ENCODE measurements around the gene RNF169.

Gene RNF169

DNA sequence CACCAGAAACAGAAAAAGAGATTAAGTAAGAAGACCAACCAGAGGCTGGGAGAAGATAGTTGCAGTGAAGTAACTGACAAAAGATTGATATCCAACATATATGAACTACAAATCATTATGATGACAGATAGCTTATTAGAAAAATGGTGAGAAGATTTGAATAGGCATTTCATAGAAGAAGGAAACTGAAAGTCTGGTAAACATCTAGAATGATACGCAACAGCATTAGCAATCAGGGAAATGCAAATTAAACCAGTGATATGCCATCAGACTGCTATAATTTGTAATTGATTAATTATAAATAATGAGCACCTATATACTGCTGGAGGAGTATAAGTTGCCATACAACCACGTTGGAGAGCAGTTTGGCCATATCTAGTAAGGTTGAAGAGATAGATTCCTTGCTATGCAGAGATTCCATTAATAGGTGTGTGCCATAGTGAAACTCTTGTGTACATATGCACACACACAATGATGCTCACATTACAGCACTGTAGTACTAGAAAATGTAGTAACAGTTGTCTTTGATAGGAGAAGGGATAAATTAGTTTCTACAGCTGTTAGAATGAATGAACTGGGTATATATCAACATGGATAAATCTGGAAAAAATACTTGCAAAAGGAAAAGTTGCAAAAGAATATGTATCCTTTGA is 20.5 kb downstream of the RNF169 start:
- DNase-seq (ENCODE audit: low read depth) = no peak
- TF ChIP-seq, protein P1, sequence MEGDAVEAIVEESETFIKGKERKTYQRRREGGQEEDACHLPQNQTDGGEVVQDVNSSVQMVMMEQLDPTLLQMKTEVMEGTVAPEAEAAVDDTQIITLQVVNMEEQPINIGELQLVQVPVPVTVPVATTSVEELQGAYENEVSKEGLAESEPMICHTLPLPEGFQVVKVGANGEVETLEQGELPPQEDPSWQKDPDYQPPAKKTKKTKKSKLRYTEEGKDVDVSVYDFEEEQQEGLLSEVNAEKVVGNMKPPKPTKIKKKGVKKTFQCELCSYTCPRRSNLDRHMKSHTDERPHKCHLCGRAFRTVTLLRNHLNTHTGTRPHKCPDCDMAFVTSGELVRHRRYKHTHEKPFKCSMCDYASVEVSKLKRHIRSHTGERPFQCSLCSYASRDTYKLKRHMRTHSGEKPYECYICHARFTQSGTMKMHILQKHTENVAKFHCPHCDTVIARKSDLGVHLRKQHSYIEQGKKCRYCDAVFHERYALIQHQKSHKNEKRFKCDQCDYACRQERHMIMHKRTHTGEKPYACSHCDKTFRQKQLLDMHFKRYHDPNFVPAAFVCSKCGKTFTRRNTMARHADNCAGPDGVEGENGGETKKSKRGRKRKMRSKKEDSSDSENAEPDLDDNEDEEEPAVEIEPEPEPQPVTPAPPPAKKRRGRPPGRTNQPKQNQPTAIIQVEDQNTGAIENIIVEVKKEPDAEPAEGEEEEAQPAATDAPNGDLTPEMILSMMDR (conservative IDR thresholded peaks at IDR 0.05; ENCODE audit: control insufficient read depth, insufficient read depth, low read depth, low read length) = no peak
- no peak overlapping the region for H3K4me3 ChIP-seq (ENCODE audit: control insufficient read depth, low read depth, low read length)

- TF ChIP-seq, protein P1 (conservative IDR thresholded peaks at IDR 0.05; ENCODE audit: control insufficient read depth, insufficient read depth, low read depth, low read length) = no peak
- no peak for DNase-seq (ENCODE audit: low read depth)
- H3K4me3 ChIP-seq (ENCODE audit: control insufficient read depth, low read depth, low read length) = no peak overlapping the region
These were observed 21.8 kb downstream of the RNF169 start for GRCh38 chr11:74770456-74770855.

GRCh38 chr11:74771139-74771538 is 22.5 kb downstream of the RNF169 start:
- DNase-seq (ENCODE audit: low read depth) = no peak
- TF ChIP-seq, protein P1 (conservative IDR thresholded peaks at IDR 0.05; ENCODE audit: control insufficient read depth, insufficient read depth, low read depth, low read length) = no peak
- H3K4me3 ChIP-seq (ENCODE audit: control insufficient read depth, low read depth, low read length) = no peak overlapping the region

- DNase-seq (ENCODE audit: low read depth) = no peak
- TF ChIP-seq, protein P1 (conservative IDR thresholded peaks at IDR 0.05; ENCODE audit: control insufficient read depth, insufficient read depth, low read depth, low read length) = no peak
- no peak overlapping the region for H3K4me3 ChIP-seq (ENCODE audit: control insufficient read depth, low read depth, low read length)
These were observed 24.8 kb downstream of the RNF169 start for GRCh38 chr11:74773476-74773875.

DNA sequence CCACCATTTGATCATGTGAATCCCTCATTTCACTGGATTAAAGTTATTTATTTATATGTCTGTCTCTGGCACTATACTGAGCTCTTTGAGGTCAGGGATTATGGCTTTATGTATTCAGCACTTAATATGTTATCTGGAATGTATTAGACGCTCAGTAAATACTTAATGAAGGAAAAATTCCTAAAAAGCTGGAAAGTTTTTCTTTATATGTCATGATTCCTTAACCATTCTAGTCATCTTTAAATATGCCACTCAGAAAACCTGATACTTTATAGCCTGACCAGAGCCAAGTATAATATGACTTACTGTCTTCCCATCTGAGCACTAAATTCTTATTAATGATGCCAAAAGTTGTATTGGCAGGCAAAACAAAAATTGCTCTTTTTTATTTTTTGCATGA is 27.1 kb downstream of the RNF169 start:
- no peak overlapping the region for H3K4me3 ChIP-seq (ENCODE audit: control insufficient read depth, low read depth, low read length)
- DNase-seq (ENCODE audit: low read depth) = no peak
- TF ChIP-seq, protein P1 (conservative IDR thresholded peaks at IDR 0.05; ENCODE audit: control insufficient read depth, insufficient read depth, low read depth, low read length) = no peak

DNA sequence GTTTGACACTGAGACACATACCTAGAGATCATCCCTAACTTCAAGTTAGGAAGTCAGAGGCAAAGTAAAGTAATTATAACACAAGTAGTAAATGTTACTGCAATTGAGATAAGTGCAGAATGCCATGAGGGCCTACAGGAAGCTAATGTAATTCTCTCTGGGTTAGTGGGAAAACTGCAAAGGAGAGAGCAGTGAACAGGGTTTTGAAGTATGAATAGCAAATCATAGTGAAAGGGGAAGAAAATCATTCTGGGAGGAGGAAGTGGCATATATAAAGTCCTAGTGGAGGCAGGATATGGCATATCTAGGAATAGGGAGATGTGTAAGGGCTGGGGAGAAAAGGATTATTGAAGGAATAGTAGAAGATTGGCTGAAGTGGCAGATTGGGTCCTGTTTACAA is 27.9 kb downstream of the RNF169 start:
- DNase-seq (ENCODE audit: low read depth) = no peak
- TF ChIP-seq, protein P1 (conservative IDR thresholded peaks at IDR 0.05; ENCODE audit: control insufficient read depth, insufficient read depth, low read depth, low read length) = no peak
- no peak overlapping the region for H3K4me3 ChIP-seq (ENCODE audit: control insufficient read depth, low read depth, low read length)

GRCh38 chr11:74777038-74777437 is 28.4 kb downstream of the RNF169 start:
- TF ChIP-seq, protein P1 (conservative IDR thresholded peaks at IDR 0.05; ENCODE audit: control insufficient read depth, insufficient read depth, low read depth, low read length) = no peak
- H3K4me3 ChIP-seq (ENCODE audit: control insufficient read depth, low read depth, low read length) = no peak overlapping the region
- no peak for DNase-seq (ENCODE audit: low read depth)

All from fibroblast of mammary gland (primary cell).